Heart left ventricle (tissue), 16 donors: ENCODE measurements around the gene DRD3. TPM values are rescaled to one million over a fixed set of nuclear protein-coding genes. Genes with fewer than 3 reads are reported as not detected.

ENCODE experiments used
- ATAC-seq, 4 donors: fragments of 200-7000 bp; cut with Tn5 transposase; one replicate each; pipeline ENCODE4 v1.9.1; 2020 to 2022; ENCODE audit warnings: moderate library complexity in 4 of 4, mild to moderate bottlenecking in 3 of 4, moderate number of reproducible peaks in 1 of 4
- DNase-seq, 5 donors: peaks; one replicate each; pipeline ENCODE4 v3.0.0-alpha.2; 2020
- H3K27ac ChIP-seq, 12 donors: fragments of 200-600 bp; sonication (generic) in 4 of 12; one replicate each; pipeline versions ENCODE4 v1.5.0 to v1.8.0; 2016 to 2022; ENCODE audit warnings: mild to moderate bottlenecking in 2 of 12
- H3K27me3 ChIP-seq, 9 donors: fragments of 200-600 bp; sonication (generic) in 2 of 9; one replicate each; pipeline versions ENCODE4 v1.5.1 to v1.8.0; 2016 to 2022; ENCODE audit warnings: mild to moderate bottlenecking in 3 of 9
- H3K36me3 ChIP-seq, 9 donors: fragments of 200-600 bp; sonication (generic) in 2 of 9; one replicate each; pipeline versions ENCODE4 v1.5.0 to v1.8.0; 2018 to 2022; ENCODE audit warnings: mild to moderate bottlenecking in 2 of 9
- H3K4me1 ChIP-seq, 12 donors: fragments of 200-600 bp; sonication (generic) in 4 of 12; one replicate each; pipeline versions ENCODE4 v1.5.0 to v1.8.0; 2016 to 2022; ENCODE audit warnings: mild to moderate bottlenecking in 3 of 12
- H3K4me3 ChIP-seq, 12 donors: fragments of 200-600 bp; sonication (generic) in 4 of 12; one replicate each; pipeline versions ENCODE4 v1.5.0 to v1.8.0; 2017 to 2022; ENCODE audit warnings: mild to moderate bottlenecking in 9 of 12, moderate library complexity in 4 of 12
- H3K9me3 ChIP-seq, 12 donors: fragments of 200-600 bp; sonication (generic) in 4 of 12; one replicate each; pipeline versions ENCODE4 v1.5.0 to v1.8.0; 2016 to 2022; ENCODE audit warnings: mild to moderate bottlenecking in 1 of 12
- CTCF ChIP-seq, 12 donors: fragments of 200-600 bp; sonication (generic) in 4 of 12; IDR thresholded peaks; one replicate each; pipeline versions ENCODE4 v1.5.0 to v1.8.0; 2018 to 2022; ENCODE audit warnings: antibody characterized with exemption in 12 of 12, mild to moderate bottlenecking in 5 of 12
- POLR2A ChIP-seq, 2 donors: fragments of 450-650 bp; IDR thresholded peaks; one replicate each; pipeline ENCODE4 v1.6.1; 2017; ENCODE audit warnings: antibody characterized with exemption in 2 of 2, mild to moderate bottlenecking in 2 of 2, moderate library complexity in 2 of 2
- WGBS, 4 donors: extraction: QIAGEN DNeasy Blood & Tissue Kit in 2 of 4; methylation state at CpG; one replicate each; pipeline versions ENCODE4 v1.1.5 to v1.1.7; 2013 to 2018; 5-methylcytosine and 5-hydroxymethylcytosine counted together
- intact Hi-C, 10 donors: fragments of 100-400 bp; cut with DNase I; formaldehyde crosslinking; loops; one replicate each; pipeline versions ENCODE4 v1.11.1 to v1.14.2; 2022
- long read RNA-seq, 3 donors: library from polyadenylated mRNA; unstranded; transcript quantifications; one replicate each; pipeline ENCODE4 v2.0.0, GENCODE V29; 2020 to 2021
- polyA plus RNA-seq, 2 donors: library from polyadenylated mRNA; stranded (reverse); fragments of 200-250 nt; gene quantifications; one replicate each; pipeline ENCODE4 v1.2.3, GENCODE V29; 2013
- total RNA-seq, 9 donors: library from RNA; depleted of rRNA in 2 of 9; stranded (reverse); fragments of >200 nt in 2 of 9; fragmentation: NEBNext Ultra II Directional in 3 of 9; extraction: Animal tissue kit (Norgen Biotek cat#: 25700) in 3 of 9; gene quantifications; one replicate each; pipeline versions ENCODE4 v1.1.0 to v1.2.4, GENCODE V29; 2016 to 2023
- donor health status: ischemic (EF 13 %, LVEDD 7.1; RV severe dilation, severe dysfunction).
- donor health status: healthy with polysubstance abuse.
- donor health status: DM: no; HTN: yes; CAD: no.
- donor health status: DM: no; HTN: no; CAD: no.
- donor health status: ischemic (EF 25% LVEDD 6.9; RV normal size, moderate dysfunction).
- donor health status: ischemic (EF 25% LVEDD 5.7; RV mildly dilated, moderate dysfunction).
- donor health status: healthy.
- donor health status: DM: yes; HTN: yes; CAD: no.
- donor health status: ischemic (EF 35%, LVEDD 5.7; RV mildly dilated, moderate dysfunction).
- donor health status: nonischemic (EF 11% LVEDD 7.7; RV severe dilation, severe dysfunction).
- donor health status: DM: yes; HTN: yes; CAD: no.
- donor health status: PGD.
- donor health status: ischemic (EF 29% LVEDD 5.4; RV normal size, mild dysfunction).
- donor health status: nonischemic (EF 23%, LVEDD 6.1; RV moderate dilation, normal function).

DRD3 gene
- not detected for total RNA-seq
- not detected for polyA plus RNA-seq
- long read RNA-seq, donor 1, result 0 reads
- long read RNA-seq, donor 2, result 0 reads
- long read RNA-seq, donor 3, result 0 reads

- 6 to 9% (median 8%) methylated on average over 7 of the region's 7 CpGs for WGBS, 4 donors
- peaks cover 0 to 15% (median 3%) of the 10 kb centered on the region in 12 donors for H3K4me1 ChIP-seq
- no peak within 1 kb of the TSS for H3K4me3 ChIP-seq
- DNase-seq, result no peak
- TF ChIP-seq CTCF (IDR thresholded peaks at IDR 0.05) (no peak), POLR2A (IDR thresholded peaks at IDR 0.05) (no peak)
- H3K36me3 ChIP-seq, result no peaks in the 10 kb centered on the region
- peaks cover 0 to 4% (median 0%) of the 10 kb centered on the region in 9 donors for H3K27me3 ChIP-seq
- H3K27ac ChIP-seq, result no peak within 1 kb of the TSS
- intact Hi-C loops, result no loop called here
- peak in 2 of 4 donors; percentile 53 to 62 for ATAC-seq
- H3K9me3 ChIP-seq, result no peaks in the 10 kb centered on the region
Measured at GRCh38 chr3:114178770-114179368, at the start of gene DRD3. DRD3 (minus strand) TSS chr3:114179052; CDS start chr3:114171992, 7,060 bp downstream.

GRCh38 chr3:114227076-114227475 lies 48.2 kb upstream of the DRD3 start:
- Histone ChIP-seq H3K9me3 (peaks cover 0 to 19% (median 12%) of the 10 kb centered on the region in 12 donors), H3K36me3 (no peaks in the 10 kb centered on the region), H3K4me3 (no peak overlapping the region), H3K27me3 (peaks cover 0 to 4% (median 0%) of the 10 kb centered on the region in 9 donors), H3K27ac (peak overlapping the region in 1 of 12 donors; percentile 67), H3K4me1 (peaks cover 0 to 28% (median 0%) of the 10 kb centered on the region in 12 donors)
- intact Hi-C loops, result no loop called here
- ATAC-seq (no peak), DNase-seq (no peak)
- TF ChIP-seq CTCF (IDR thresholded peaks at IDR 0.05), result no peak
- no peak for TF ChIP-seq POLR2A (IDR thresholded peaks at IDR 0.05)
- WGBS, 4 donors, result 87 to 95% (median 93%) methylated on average over 1 of the region's 1 CpG

DNA sequence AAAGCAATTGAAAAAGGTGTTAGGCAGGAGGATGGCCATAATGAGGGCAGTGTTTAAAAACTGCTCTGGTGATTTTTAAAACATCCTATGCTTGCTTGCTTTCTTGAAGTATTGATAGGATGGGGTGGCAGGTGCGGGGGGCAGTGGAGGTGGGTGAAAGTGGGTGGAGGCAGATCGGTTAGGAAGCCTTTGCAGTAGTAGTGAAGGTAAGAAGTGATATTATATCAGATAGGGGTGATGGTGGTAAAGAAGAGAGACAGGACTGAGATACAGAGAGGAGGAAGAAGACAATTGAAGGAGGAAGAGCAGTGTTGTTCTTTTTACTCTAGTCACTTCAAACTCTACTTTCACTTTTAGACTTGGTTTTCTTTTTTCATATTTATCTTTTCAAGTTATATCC lies 47.5 kb upstream of the DRD3 start:
- Histone ChIP-seq H3K27me3 (peaks cover 0 to 2% (median 0%) of the 10 kb centered on the region in 9 donors), H3K4me3 (no peak overlapping the region), H3K36me3 (no peaks in the 10 kb centered on the region), H3K4me1 (peaks cover 0 to 30% (median 0%) of the 10 kb centered on the region in 12 donors), H3K9me3 (peaks cover 0 to 19% (median 12%) of the 10 kb centered on the region in 12 donors), H3K27ac (peak overlapping the region in 1 of 12 donors; percentile 67)
- no peak for TF ChIP-seq CTCF (IDR thresholded peaks at IDR 0.05)
- TF ChIP-seq POLR2A (IDR thresholded peaks at IDR 0.05), result no peak
- 89 to 100% (median 95%) methylated on average over 2 of the region's 2 CpGs for WGBS, 4 donors
- ATAC-seq (no peak), DNase-seq (no peak)
- intact Hi-C loops, result no loop called here

DNA sequence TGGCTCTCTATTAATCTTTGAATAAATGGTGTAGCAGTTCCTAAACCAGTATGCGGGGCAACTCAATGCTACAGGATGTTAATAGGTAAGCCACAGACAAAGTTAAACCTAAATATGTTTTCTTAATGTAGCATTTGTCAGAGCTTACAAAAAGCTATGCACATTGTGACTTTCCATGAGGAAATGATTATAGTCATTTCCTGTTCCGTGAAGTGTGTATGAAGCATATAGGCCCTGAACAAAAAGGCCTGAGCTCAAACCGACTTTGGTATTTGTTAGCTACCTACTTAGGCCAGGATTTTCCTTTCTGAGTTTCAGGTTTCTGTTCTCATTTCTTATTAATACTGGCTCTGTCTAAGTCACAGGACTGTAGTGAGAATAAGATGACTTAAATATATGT lies 44.3 kb upstream of the DRD3 start:
- Histone ChIP-seq H3K9me3 (peaks cover 0 to 19% (median 12%) of the 10 kb centered on the region in 12 donors), H3K4me3 (no peak overlapping the region), H3K4me1 (peaks cover 0 to 32% (median 0%) of the 10 kb centered on the region in 12 donors), H3K36me3 (no peaks in the 10 kb centered on the region), H3K27me3 (peaks cover 0 to 4% (median 0%) of the 10 kb centered on the region in 9 donors), H3K27ac (peak overlapping the region in 1 of 12 donors; percentile 73)
- no peak for TF ChIP-seq CTCF (IDR thresholded peaks at IDR 0.05)
- WGBS, 4 donors, result 71 to 73% (median 71%) methylated on average over 3 of the region's 3 CpGs
- no peak for DNase-seq
- intact Hi-C loops, result no loop called here
- no peak for ATAC-seq
